ENCODE measurements around the gene ITIH1.

GRCh38 chr3:52788890-52789745 lies 11.7 kb downstream of the ITIH1 start:
- TF ChIP-seq, protein P1, sequence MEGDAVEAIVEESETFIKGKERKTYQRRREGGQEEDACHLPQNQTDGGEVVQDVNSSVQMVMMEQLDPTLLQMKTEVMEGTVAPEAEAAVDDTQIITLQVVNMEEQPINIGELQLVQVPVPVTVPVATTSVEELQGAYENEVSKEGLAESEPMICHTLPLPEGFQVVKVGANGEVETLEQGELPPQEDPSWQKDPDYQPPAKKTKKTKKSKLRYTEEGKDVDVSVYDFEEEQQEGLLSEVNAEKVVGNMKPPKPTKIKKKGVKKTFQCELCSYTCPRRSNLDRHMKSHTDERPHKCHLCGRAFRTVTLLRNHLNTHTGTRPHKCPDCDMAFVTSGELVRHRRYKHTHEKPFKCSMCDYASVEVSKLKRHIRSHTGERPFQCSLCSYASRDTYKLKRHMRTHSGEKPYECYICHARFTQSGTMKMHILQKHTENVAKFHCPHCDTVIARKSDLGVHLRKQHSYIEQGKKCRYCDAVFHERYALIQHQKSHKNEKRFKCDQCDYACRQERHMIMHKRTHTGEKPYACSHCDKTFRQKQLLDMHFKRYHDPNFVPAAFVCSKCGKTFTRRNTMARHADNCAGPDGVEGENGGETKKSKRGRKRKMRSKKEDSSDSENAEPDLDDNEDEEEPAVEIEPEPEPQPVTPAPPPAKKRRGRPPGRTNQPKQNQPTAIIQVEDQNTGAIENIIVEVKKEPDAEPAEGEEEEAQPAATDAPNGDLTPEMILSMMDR (IDR thresholded peaks at IDR 0.05) = no peak
- no peak for TF ChIP-seq POLR2A (IDR thresholded peaks at IDR 0.05)

All from right lobe of liver (tissue), 4 donors.